CD4-positive, alpha-beta T cell treated with Interleukin-4 for 1 hour (primary cell): ENCODE data around the gene TSR3.

Experiments used
- DNase-seq, 2 donors: peaks; one replicate each; pipeline ENCODE4 v3.0.0-alpha.2; 2020 to 2022

The TSR3 gene

DNA sequence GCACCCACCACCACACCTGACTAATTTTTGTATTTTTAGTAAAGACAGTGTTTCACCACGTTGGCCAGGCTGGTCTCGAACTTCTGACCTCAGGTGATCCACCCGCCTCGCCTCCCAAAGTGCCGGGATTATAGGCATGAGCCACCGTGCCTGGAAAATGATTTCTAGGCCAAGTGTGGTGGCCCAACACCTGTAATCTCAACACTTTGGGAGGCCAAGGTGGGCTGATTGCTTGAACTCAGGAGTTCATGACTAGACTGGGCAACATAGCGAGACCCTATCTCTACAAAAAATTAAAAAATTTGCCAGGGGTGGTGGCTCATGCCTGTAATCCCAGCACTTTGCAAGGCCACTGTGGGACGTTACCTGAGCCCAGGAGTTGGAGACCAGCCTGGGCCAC is 29.3 kb downstream of the TSR3 start:
- DNase-seq, result no peak

GRCh38 chr16:1320658-1321240 is 30.9 kb downstream of the TSR3 start:
- DNase-seq, result no peak

GRCh38 chr16:1320097-1320496 is 31.6 kb downstream of the TSR3 start:
- no peak for DNase-seq

DNA sequence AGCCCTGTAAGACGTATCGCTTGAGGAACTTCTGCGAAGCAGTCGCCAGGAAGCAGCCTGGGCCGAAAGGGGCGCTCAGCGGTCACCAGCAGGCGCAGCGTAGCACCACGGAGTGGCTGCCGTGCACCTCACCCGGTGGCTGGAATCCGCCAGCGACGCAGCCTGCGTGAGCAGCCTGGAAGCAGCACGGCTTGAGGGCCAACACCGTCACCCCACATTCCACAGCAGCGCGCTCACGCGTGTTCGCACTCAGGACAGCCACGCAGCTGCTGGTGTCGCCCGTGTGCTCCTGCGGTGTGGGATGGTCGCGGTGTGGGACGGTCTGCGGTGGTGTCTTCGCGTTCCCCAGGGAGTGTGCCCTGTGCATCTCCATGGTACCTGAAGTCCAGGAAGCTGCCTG is 32.6 kb downstream of the TSR3 start:
- DNase-seq, result no peak

GRCh38 chr16:1318268-1318545 is 33.5 kb downstream of the TSR3 start:
- no peak for DNase-seq

DNA sequence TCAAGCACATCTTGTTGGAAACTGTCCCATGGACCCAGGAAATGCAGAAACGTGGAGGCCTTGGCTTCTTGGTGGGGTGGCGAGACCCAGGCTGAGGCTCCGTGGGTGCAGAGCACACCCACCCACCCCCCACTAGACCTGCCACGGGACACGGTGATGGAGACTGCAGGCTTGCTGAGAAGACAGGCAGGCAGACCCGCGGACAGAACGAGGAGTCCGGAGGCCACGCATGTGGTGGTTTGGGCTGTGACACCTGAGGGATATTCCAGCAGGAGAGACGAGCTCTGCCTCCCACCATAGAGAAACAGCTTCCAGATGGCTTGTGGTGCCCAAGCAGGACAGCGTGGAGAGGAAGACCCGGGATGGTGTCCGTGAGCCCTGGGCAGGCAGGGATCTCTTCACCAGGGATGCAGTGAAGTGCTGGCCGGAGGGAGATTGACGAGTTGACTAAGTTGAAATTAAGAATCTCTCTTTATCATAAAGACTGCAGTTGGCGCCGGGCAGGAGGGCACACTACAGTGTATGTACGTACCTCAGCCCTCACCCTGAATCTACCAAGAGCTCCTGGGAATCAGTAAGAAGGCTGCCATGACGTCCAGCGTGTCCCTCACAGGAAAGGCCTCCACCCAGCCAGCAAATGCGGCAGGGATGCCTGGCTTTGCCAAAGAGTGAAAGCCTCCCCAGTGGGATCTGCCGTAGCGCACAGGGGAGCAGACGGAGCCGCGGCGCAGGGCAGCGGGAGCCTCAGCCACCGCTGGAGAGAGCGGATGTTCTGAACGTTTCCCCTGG is 34.0 kb downstream of the TSR3 start:
- no peak for DNase-seq

- DNase-seq, result no peak
Measured at GRCh38 chr16:1316033-1316405, 35.7 kb downstream of the TSR3 start.

DNA sequence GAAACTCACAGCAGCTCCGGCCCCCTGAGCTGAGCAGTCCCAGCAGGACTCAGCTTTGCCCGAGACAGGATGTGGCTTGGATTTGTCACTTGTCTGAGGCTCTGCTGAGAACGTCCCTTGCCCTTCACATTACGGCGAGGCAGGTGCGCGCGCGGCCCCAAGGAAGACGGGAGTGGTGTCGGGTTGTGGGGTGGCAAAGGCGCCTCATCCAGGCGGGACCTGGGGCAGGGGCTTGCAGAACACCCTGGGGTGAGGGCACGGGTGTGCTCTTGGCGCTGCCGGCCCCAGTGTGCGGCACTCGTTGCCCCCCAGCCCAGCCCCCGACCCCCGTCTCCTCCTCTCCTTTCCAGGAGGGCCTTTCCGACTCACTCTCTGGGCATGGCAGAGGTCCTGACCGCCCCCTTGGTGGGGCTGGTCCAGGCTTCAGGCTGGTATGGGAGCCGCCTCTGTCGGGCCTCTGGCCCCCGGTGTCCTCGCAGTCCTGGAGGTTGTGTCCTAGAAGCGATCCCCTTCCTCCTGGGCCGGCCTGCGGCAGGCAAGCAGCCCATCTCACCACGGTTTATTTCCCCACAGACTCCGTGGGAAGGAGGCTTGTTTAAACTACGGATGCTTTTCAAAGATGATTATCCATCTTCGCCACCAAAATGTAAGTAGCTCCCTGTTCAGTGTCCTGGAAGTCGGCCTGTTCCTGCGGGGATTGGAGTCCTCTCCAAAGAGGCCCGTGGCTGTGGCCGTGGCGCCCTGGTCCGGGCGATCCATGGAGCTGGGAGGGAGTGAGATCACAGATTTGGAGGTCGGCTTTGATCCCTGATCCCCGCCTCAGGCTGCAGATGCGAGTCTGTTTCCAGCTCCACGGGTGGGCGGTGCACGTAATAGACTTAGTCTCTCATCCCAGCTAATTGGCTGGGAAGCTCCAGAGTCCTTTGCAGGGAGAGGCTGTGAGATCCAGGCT is 36.3 kb downstream of the TSR3 start:
- DNase-seq, result no peak

GRCh38 chr16:1314399-1315068 is 37.1 kb downstream of the TSR3 start:
- no peak for DNase-seq

DNA sequence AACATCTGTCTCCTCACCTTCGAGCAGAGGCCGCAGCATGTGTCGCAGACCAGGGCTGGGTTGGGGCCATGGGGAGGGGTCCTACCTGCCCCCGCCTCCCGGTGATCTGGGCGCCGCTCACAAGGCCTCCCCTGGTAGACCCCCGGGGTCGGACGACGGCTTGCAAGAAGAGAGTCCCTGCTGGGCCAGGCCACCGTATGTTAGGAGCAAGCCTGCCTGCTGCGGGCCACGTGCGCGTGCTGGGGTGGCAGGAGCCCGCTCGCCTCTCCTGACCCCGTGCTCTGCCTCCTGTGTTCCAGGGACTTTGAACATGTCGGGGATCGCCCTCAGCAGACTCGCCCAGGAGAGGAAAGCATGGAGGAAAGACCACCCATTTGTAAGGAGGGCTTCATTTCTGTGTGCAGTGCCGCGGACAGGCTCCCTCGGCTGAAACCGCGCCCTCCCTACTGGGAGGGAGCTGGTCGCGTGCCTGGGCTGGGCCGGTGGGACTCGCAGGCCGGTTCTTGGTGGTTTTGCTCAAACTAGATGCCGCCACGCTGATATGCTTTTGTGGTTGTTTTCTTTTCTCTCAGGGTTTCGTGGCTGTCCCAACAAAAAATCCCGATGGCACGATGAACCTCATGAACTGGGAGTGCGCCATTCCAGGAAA is 37.8 kb downstream of the TSR3 start:
- no peak for DNase-seq

DNA sequence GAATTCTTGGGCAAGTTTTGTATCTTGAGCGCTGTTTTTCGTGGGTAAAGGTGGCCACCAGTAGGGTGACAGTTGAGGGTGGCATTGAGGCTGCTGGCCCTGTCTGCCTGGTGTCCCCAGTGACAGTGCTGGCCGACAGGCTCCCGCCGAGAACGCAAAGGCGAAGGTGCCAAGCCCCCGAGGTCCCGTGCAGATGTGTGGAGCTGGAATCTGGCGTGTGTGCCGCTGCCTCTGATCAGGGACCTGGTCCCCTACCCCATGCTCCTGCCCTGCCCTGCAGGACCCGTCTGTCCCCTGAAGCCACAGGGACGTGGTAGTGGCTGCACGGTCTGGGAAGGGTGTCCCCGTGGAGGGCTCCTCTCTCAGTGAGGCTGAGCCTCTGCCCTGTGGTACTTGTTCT is 38.8 kb downstream of the TSR3 start:
- no peak for DNase-seq

DNA sequence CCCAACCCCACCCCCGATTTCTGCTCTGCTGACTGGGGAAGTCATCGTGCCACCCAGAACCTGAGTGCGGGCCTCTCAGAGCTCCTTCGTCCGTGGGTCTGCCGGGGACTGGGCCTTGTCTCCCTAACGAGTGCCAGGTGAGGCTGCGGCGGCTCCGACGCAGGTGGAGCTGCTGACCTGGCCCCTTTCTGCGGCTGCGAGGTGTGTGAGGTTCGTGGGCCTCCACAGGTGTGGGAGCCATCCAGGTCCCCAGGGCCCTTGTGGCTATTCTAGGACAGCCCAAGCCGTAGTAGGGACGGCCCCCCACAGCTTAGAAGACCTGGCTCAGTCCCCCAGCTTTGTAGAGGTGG is 39.2 kb downstream of the TSR3 start:
- no peak for DNase-seq

DNA sequence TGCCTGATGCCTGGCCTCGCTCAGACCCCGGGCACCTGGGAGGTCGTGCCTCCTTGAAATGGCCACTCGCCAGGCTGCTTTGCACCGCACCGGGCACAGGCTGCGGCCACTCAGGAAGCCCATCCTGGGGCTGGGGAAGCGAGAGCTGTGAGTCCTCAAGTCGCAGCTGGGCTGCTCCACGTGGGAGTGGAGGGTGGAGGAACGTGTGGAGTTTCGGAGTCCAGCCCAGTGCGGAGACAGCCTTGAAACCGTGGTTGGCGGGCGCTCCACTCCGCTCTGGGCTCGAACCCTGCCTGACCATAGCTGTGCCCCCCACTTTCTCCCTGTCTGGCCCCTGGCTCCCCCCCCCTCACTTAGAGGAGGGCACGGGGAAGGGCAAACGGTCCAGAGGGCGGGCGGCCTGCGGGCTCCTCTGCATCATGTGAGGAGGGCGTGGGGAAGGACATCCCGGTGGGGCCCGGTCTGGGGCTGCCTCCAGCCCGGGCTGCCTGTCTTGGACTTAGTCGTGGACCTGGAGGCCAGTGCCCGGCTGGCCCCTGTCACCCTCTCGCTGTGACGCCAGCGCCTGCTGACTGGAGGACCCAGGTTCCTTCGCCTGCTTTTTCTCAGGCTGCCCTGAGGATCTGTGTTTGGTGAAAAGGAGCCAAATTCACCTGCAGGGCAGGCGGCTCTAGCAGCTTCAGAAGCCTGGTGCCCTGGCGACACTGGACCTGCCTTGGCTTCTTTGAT is 39.8 kb downstream of the TSR3 start:
- no peak for DNase-seq

DNA sequence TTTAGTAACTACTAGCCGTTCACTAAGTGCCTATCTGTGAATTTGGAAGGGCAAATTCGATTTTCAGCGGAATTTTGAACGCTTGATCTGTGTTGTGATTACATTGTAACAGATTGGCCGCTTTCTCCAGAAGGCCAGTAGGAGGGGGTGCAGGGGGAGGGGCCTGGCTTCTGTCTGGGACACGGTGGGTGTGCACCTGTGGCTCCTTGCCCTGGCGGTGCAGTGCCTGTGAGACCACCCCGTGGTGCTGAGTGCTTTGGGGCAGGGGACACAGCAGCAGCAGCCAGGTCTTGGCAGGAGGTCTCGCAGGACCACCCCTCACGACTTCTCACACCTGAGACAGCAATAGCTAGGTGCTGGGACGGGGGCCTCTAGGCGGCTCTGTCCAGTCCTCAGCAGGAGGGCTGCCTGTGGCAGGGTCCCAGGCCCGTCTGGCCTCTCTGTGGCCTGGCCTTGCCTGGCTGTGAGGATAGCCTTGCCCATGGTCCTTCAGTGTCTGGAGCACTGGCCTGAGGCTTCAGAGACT is 40.4 kb downstream of the TSR3 start:
- no peak for DNase-seq

- DNase-seq, result peak; percentile 32 to 40
Measured at GRCh38 chr16:1310832-1311200, 40.9 kb downstream of the TSR3 start.

GRCh38 chr16:1309888-1310831 is 41.5 kb downstream of the TSR3 start:
- peak; percentile 63 to 67 for DNase-seq

- peak; percentile 97 to 100 for DNase-seq
Measured at GRCh38 chr16:1308977-1309885, 42.4 kb downstream of the TSR3 start, which contains the start of gene UBE2I. Gene UBE2I (plus strand): TSS chr16:1309636. CDS start chr16:1314031, 4,395 bp downstream.

DNA sequence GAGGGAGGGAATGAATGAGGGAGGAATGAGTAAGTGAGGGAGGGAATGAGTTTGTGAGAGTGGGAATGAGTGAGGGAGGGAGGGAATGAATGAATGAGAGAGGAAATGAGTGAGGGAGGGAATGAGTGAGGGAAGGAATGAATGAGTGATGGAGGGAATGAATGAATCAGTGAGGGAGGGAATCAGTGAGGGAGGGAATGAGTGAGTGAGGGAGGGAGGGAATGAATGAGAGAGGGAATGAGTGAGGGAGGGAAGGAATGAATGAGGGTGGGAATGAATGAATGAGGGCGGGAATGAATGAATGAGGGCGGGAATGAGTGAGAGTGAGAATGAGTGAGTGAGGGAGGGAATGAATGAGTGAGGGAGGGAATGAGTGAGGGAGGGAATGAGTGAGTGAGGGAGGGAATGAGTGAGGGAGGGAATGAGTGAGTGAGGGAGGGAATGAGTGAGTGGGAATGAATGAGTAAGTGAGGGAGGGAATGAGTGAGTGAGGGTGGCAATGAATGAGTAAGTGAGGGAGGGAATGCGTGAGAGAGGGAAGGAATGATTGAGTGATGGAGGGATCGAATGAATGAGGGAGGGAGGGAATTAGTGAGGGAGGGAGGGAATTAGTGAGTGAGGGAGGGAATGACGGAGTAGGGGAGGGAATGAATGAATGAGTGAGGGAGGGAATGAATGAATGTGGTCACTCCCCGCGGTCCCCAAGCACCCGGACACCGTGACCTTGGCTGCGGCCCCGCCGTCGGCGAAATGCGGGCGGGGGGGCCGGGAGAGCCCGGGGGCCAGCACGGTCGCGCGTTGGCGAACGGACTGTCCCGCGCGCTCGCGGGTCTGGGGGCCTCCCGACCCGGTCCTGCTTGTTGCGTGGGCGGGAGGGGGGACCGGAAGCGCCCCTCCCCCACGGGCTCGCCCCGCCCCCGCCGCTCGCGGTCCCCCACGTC is 43.4 kb downstream of the TSR3 start:
- no peak for DNase-seq
